ENCODE results near the gene LRMDA.

- TF ChIP-seq, protein P1, sequence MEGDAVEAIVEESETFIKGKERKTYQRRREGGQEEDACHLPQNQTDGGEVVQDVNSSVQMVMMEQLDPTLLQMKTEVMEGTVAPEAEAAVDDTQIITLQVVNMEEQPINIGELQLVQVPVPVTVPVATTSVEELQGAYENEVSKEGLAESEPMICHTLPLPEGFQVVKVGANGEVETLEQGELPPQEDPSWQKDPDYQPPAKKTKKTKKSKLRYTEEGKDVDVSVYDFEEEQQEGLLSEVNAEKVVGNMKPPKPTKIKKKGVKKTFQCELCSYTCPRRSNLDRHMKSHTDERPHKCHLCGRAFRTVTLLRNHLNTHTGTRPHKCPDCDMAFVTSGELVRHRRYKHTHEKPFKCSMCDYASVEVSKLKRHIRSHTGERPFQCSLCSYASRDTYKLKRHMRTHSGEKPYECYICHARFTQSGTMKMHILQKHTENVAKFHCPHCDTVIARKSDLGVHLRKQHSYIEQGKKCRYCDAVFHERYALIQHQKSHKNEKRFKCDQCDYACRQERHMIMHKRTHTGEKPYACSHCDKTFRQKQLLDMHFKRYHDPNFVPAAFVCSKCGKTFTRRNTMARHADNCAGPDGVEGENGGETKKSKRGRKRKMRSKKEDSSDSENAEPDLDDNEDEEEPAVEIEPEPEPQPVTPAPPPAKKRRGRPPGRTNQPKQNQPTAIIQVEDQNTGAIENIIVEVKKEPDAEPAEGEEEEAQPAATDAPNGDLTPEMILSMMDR (IDR thresholded peaks at IDR 0.05; ENCODE audit: insufficient read depth, low read length, poor library complexity, severe bottlenecking), result no peak
- TF ChIP-seq EZH2phosphoT487 (conservative IDR thresholded peaks at IDR 0.05; ENCODE audit: low read length), result no peak
These were observed 216.3 kb downstream of the LRMDA start for GRCh38 chr10:75647675-75648074.

Data from SU-DHL-6 (cell line).